HG03442 (cell line): ENCODE results near the gene HDDC2.
A peak's percentile ranks its signal among the peaks of the same experiment; 100 is the strongest.

Experiments
- ATAC-seq: cut with Tn5 transposase; IDR thresholded peaks from one replicate; pipeline ENCODE4 v1.9.1; 2021; ENCODE audit warnings: mild to moderate bottlenecking, moderate library complexity; ENCODE audit not compliant: unreplicated experiment

HDDC2 gene

GRCh38 chr6:125271486-125272159 lies 30.1 kb downstream of the HDDC2 start:
- no peak for ATAC-seq

GRCh38 chr6:125270380-125270779 lies 31.4 kb downstream of the HDDC2 start:
- ATAC-seq, result no peak

GRCh38 chr6:125269328-125269985 lies 32.3 kb downstream of the HDDC2 start:
- ATAC-seq, result no peak

- ATAC-seq, result no peak
Observed at GRCh38 chr6:125268765-125269164, 33.0 kb downstream of the HDDC2 start.

GRCh38 chr6:125267806-125268523 lies 33.8 kb downstream of the HDDC2 start:
- ATAC-seq, result no peak

GRCh38 chr6:125264476-125264875 lies 37.3 kb downstream of the HDDC2 start:
- no peak for ATAC-seq

- ATAC-seq, result no peak
Observed at GRCh38 chr6:125262016-125263013, 39.5 kb downstream of the HDDC2 start.

- no peak for ATAC-seq
Observed at GRCh38 chr6:125259354-125259736, 42.4 kb downstream of the HDDC2 start.

GRCh38 chr6:125258651-125259353 lies 43.0 kb downstream of the HDDC2 start:
- ATAC-seq, result peak; percentile 94

GRCh38 chr6:125257351-125257750 lies 44.4 kb downstream of the HDDC2 start:
- ATAC-seq, result no peak

GRCh38 chr6:125255201-125255600 lies 46.6 kb downstream of the HDDC2 start:
- no peak for ATAC-seq

- ATAC-seq, result no peak
Observed at GRCh38 chr6:125254321-125254720, 47.4 kb downstream of the HDDC2 start.

GRCh38 chr6:125253881-125254280 lies 47.9 kb downstream of the HDDC2 start:
- ATAC-seq, result no peak

GRCh38 chr6:125252891-125253290 lies 48.9 kb downstream of the HDDC2 start:
- ATAC-seq, result no peak

GRCh38 chr6:125251516-125252220 lies 50.1 kb downstream of the HDDC2 start:
- no peak for ATAC-seq

- ATAC-seq, result no peak
Observed at GRCh38 chr6:125250511-125250910, 51.3 kb downstream of the HDDC2 start.

- no peak for ATAC-seq
Observed at GRCh38 chr6:125248136-125248535, 53.6 kb downstream of the HDDC2 start.

- ATAC-seq, result no peak
Observed at GRCh38 chr6:125246566-125246965, 55.2 kb downstream of the HDDC2 start.

GRCh38 chr6:125245523-125246264 lies 56.1 kb downstream of the HDDC2 start:
- no peak for ATAC-seq
